HepG2 (cell line): ENCODE measurements around the gene OXLD1. TPM values are rescaled to one million over a fixed set of nuclear protein-coding genes. Genes with fewer than 3 reads are reported as not detected.

ENCODE experiments used
- ATAC-seq: fragments of 200-7000 bp; cut with Tn5 transposase; 3 replicates; pipeline ENCODE4 v1.9.1; 2020; ENCODE audit warnings: mild to moderate bottlenecking, moderate library complexity
- BruUV-seq: library from RNA; stranded (reverse); fragments of 400-500 nt; replicated peaks from 2 replicates; lab custom pipeline; 2021; lab: Mats Ljungman, UMichigan
- CTCF ChIA-PET: fragments of 300-600 bp; formaldehyde crosslinking; extraction: SDS; loops from one replicate; lab custom pipeline; 2021; ENCODE audit warnings: low total read pairs, inconsistent platforms, low intra/inter-chr PET ratio; lab: Yijun Ruan, JAX
- POLR2A ChIA-PET: fragments of 350-600 bp; sonication (Branson Sonifier 250); formaldehyde crosslinking; loops from one replicate; lab custom pipeline; 2020; ENCODE audit warnings: antibody characterized with exemption, inconsistent platforms; lab: Yijun Ruan, JAX
- DNase-seq: peaks from one replicate; pipeline ENCODE4 v3.0.0-alpha.2; 2015; ENCODE audit warnings: low spot score
- FAIRE-seq: peaks from 3 replicates; lab custom pipeline; 2011; peaks lifted over from hg19 to GRCh38; lab: Jason Lieb, UNC
- H2AFZ ChIP-seq: one replicate; pipeline ENCODE4 v1.6.1; 2011; ENCODE audit warnings: low read length, inconsistent platforms
- H3K27ac ChIP-seq: fragments of 300-600 bp; 3 replicates; pipeline ENCODE4 v1.8.0; 2011; ENCODE audit warnings: mixed run types, mild to moderate bottlenecking, mixed read lengths, low read length, inconsistent platforms; ENCODE audit not compliant: insufficient read depth; ENCODE audit errors: extremely low read length
- H3K27me3 ChIP-seq, 2 experiments: fragments of 200-600 bp in 1 of 2; 2 replicates in 1 of 2; 3 replicates in 1 of 2; pipeline versions ENCODE4 v1.6.0 to v1.8.0; 2011; ENCODE audit warnings: low read length in 2 of 2, mild to moderate bottlenecking in 2 of 2, moderate library complexity in 2 of 2, inconsistent platforms in 1 of 2; ENCODE audit not compliant: insufficient read depth in 2 of 2, control insufficient read depth in 1 of 2
- H3K36me3 ChIP-seq, 2 experiments: fragments of 200-600 bp in 1 of 2; replicated peaks in 1 of 2; 2 replicates in 1 of 2; 3 replicates in 1 of 2; pipeline versions ENCODE4 v1.5.1 to v1.8.0; 2011; ENCODE audit warnings: low read length in 2 of 2, inconsistent platforms in 1 of 2; ENCODE audit not compliant: insufficient read depth in 2 of 2, control insufficient read depth in 1 of 2
- H3K4me1 ChIP-seq: 2 replicates; pipeline ENCODE4 v1.5.1; 2012; ENCODE audit warnings: low read length, inconsistent platforms; ENCODE audit not compliant: insufficient read depth
- H3K4me2 ChIP-seq: 2 replicates; pipeline ENCODE4 v1.6.0; 2011; ENCODE audit warnings: low read depth, low read length, inconsistent platforms
- H3K4me3 ChIP-seq, 3 experiments: fragments of 200-600 bp in 1 of 3; sonication (generic), shearing (Covaris generic) in 1 of 3; replicated peaks in 1 of 3; 2 replicates each; pipeline ENCODE4 v1.5.1; 2011 to 2016; ENCODE audit warnings: low read length in 3 of 3, inconsistent platforms in 2 of 3, low read depth in 2 of 3, mild to moderate bottlenecking in 2 of 3, control low read depth in 1 of 3, mixed read lengths in 1 of 3; ENCODE audit not compliant: insufficient read depth in 1 of 3
- H3K79me2 ChIP-seq: one replicate; pipeline ENCODE4 v1.6.1; 2011; ENCODE audit warnings: low read length, inconsistent platforms; ENCODE audit not compliant: insufficient read depth
- H3K9ac ChIP-seq: 2 replicates; pipeline ENCODE4 v1.6.0; 2011; ENCODE audit warnings: mild to moderate bottlenecking, low read depth, low read length, inconsistent platforms; ENCODE audit not compliant: insufficient read depth
- H3K9me3 ChIP-seq: 2 replicates; pipeline ENCODE4 v1.5.1; 2012; ENCODE audit warnings: mild to moderate bottlenecking, low read length
- H4K20me1 ChIP-seq: 2 replicates; pipeline ENCODE4 v1.6.0; 2011; ENCODE audit warnings: inconsistent platforms, mild to moderate bottlenecking, low read length, moderate library complexity; ENCODE audit not compliant: insufficient read depth
- ARNTL ChIP-seq: sonication (generic); formaldehyde crosslinking; IDR thresholded peaks from 2 replicates; pipeline ENCODE4 v1.4.0; 2020; ENCODE audit warnings: mild to moderate bottlenecking, missing genetic modification reagents
- IRF1 ChIP-seq: sonication (generic); formaldehyde crosslinking; IDR thresholded peaks from 2 replicates; pipeline ENCODE4 v1.4.0; 2020; ENCODE audit warnings: low read depth, mild to moderate bottlenecking, missing genetic modification reagents
- MZF1 ChIP-seq: sonication (generic); formaldehyde crosslinking; IDR thresholded peaks from 2 replicates; pipeline ENCODE4 v1.8.1; 2023; ENCODE audit warnings: mild to moderate bottlenecking, missing genetic modification reagents, borderline replicate concordance
- SPEN ChIP-seq: sonication (generic); formaldehyde crosslinking; IDR thresholded peaks from 2 replicates; pipeline ENCODE4 v1.5.1; 2020; ENCODE audit warnings: low read depth, mild to moderate bottlenecking, missing genetic modification reagents
- XRCC5 ChIP-seq: fragments of 200-400 bp; formaldehyde crosslinking; optimal IDR thresholded peaks from 2 replicates; pipeline ENCODE3; 2017; ENCODE audit warnings: mild to moderate bottlenecking, low read length
- ZGPAT ChIP-seq: IDR thresholded peaks from 2 replicates; pipeline ENCODE4 v1.6.1; 2016; ENCODE audit warnings: mild to moderate bottlenecking
- ZNF251 ChIP-seq: sonication (generic); formaldehyde crosslinking; IDR thresholded peaks from 2 replicates; pipeline ENCODE4 v1.9.0; 2021; ENCODE audit warnings: mild to moderate bottlenecking, missing genetic modification reagents
- ZNF335 ChIP-seq: sonication (generic); formaldehyde crosslinking; IDR thresholded peaks from 2 replicates; pipeline ENCODE4 v1.4.0; 2020; ENCODE audit warnings: missing genetic modification reagents
- ZNF362 ChIP-seq: sonication (generic); formaldehyde crosslinking; IDR thresholded peaks from 2 replicates; pipeline ENCODE4 v1.4.0; 2020; ENCODE audit warnings: missing genetic modification reagents, mild to moderate bottlenecking, borderline replicate concordance
- ZNF563 ChIP-seq: sonication (generic); formaldehyde crosslinking; IDR thresholded peaks from 2 replicates; pipeline ENCODE4 v1.8.0; 2022; ENCODE audit warnings: mild to moderate bottlenecking, moderate library complexity, missing genetic modification reagents
- ZNF776 ChIP-seq: sonication (generic); formaldehyde crosslinking; IDR thresholded peaks from 2 replicates; pipeline ENCODE4 v1.4.0; 2020; ENCODE audit warnings: mild to moderate bottlenecking, missing genetic modification reagents
- ZNF780A ChIP-seq: sonication (generic); formaldehyde crosslinking; IDR thresholded peaks from 2 replicates; pipeline ENCODE4 v1.8.0; 2022; ENCODE audit warnings: mild to moderate bottlenecking, missing genetic modification reagents, moderate library complexity
- ZSCAN30 ChIP-seq: sonication (generic); formaldehyde crosslinking; IDR thresholded peaks from 2 replicates; pipeline ENCODE4 v1.5.0; 2020; ENCODE audit warnings: mild to moderate bottlenecking, missing genetic modification reagents
- WGBS: methylation state at CpG from one replicate; pipeline ENCODE4 v1.1.6; 2017; ENCODE audit warnings: low lambda C conversion rate; 5-methylcytosine and 5-hydroxymethylcytosine counted together
- in situ Hi-C: cut with HindIII; loops from 2 replicates; pipeline ENCODE4 v1.10.0; 2017; ENCODE audit warnings: low pct_unique_long_range_greater_than_20kb; ENCODE audit not compliant: extremely low pct_ligation_motif_present
- intact Hi-C: fragments of 100-400 bp; cut with micrococcal nuclease; formaldehyde crosslinking; loops from one replicate; pipeline ENCODE4 v1.10.0; 2022; ENCODE audit not compliant: unreplicated experiment
- polyA plus RNA-seq, 8 experiments: library from polyadenylated mRNA; depleted of rRNA in 3 of 8; stranded (reverse) in 7 of 8; unstranded in 1 of 8; fragments of >200 nt; fragmentation: Illumina TruSeq in 4 of 8; extraction: Trizol in 4 of 8; gene quantifications; 2 replicates each; pipeline versions ENCODE4 v1.2.1 to v1.2.3, GENCODE V29; 2011 to 2016; ENCODE audit warnings: low read depth in 4 of 8, missing spikeins in 1 of 8, mixed read lengths in 1 of 8; ENCODE audit not compliant: insufficient read depth in 1 of 8
- total RNA-seq, 5 experiments: library from RNA; depleted of rRNA; stranded (reverse); fragments of >200 nt; fragmentation: Illumina TruSeq; extraction: Trizol; gene quantifications; 2 replicates each; pipeline ENCODE4 v1.2.3, GENCODE V29; 2016; ENCODE audit warnings: low read depth in 1 of 5

Gene OXLD1
- total and polyA plus RNA-seq, 2 of the 13 experiments (the other 11 are each of a cell fraction or from before 2014, with no cell fraction given), result 27.1 to 37.5 TPM

GRCh38 chr17:81638683-81639082 lies 27.7 kb downstream of the OXLD1 start (continued):
- no peak for TF ChIP-seq ZGPAT
- no peak for TF ChIP-seq ZNF563
- TF ChIP-seq, all 625 proteins: peak for 0

GRCh38 chr17:81636505-81637288 lies 29.7 kb downstream of the OXLD1 start, which contains the start of the genes NPLOC4 and TSPAN10:
Gene NPLOC4, minus strand, starts transcription at chr17:81637112. Its CDS starts 182 bp downstream, at chr17:81636930.
Gene TSPAN10, plus strand, starts transcription at chr17:81637196. Its CDS starts 5,217 bp downstream, at chr17:81642413.
- H3K36me3 ChIP-seq, result peaks cover 0 to under 1% of the 10 kb centered on the region in 2 experiments; a peak in 1 of 5 replicates
- FAIRE-seq, result no peak
- H3K4me2 ChIP-seq, result peak within 1 kb of the TSS; percentile 95
- intact Hi-C loops (loop anchor here (2.0 kb wide), 1 partner anchor 30 kb away; the partner anchor contains the start of genes CCDC137 and OXLD1), in situ Hi-C loops (no loop called here)
- peaks cover 19% of the 10 kb centered on the region for H4K20me1 ChIP-seq
- peaks cover 36% of the 10 kb centered on the region for H3K4me1 ChIP-seq
- no TSS peak for BruUV-seq
- peak; percentile 83 for ATAC-seq
- H3K79me2 ChIP-seq, result peaks cover 38% of the 10 kb centered on the region
- peak within 1 kb of the TSS; percentile 73 to 89 (median 80) for H3K4me3 ChIP-seq
- H3K27ac ChIP-seq, result peak within 1 kb of the TSS; percentile 87
- peak; percentile 71 for DNase-seq
- H3K27me3 ChIP-seq, result no peaks in the 10 kb centered on the region; a peak in 1 of 5 replicates
- peak within 1 kb of the TSS; percentile 91 for H2AFZ ChIP-seq
- ChIA-PET CTCF (no interaction called here), POLR2A (interaction anchor here (0.7 to 2.3 kb wide), 11 partner anchors 11 to 77 kb away, joined by 3 to 15 read pairs (median 5); partner anchors contain the start of genes ARL16, CCDC137, HGS and MRPL12)
- H3K9ac ChIP-seq, result peak within 1 kb of the TSS; percentile 92
- no peaks in the 10 kb centered on the region for H3K9me3 ChIP-seq
- 1% methylated on average over 56 of the region's 77 CpGs for WGBS
- TF ChIP-seq ZNF780A (no peak), ARNTL (CRISPR knock-in tag) (no peak), ZSCAN30 (CRISPR knock-in tag) (no peak), ZNF335 (CRISPR knock-in tag) (peak; percentile 71; the same call in 1 of the 2 replicates), MZF1 (CRISPR knock-in tag) (no peak), ZNF776 (CRISPR knock-in tag) (peak; percentile 70; the same call in 1 of the 2 replicates), XRCC5 (peak; percentile 98), ZNF251 (CRISPR knock-in tag) (no peak), SPEN (peak; percentile 97), IRF1 (no peak; the same call in 1 of the 2 replicates), ZNF362 (no peak)
